HFFc6 (cell line): ENCODE results near the gene TRAPPC6A. TPM values are rescaled to one million over a fixed set of nuclear protein-coding genes. Genes with fewer than 3 reads are reported as not detected.

ENCODE experiments used
- DNase-seq: peaks from one replicate; pipeline ENCODE4 v3.0.0-alpha.2; 2018
- H3K27ac Mint-ChIP-seq: 2 replicates; pipeline ENCODE4 v1.8.0; 2020; ENCODE audit warnings: mild to moderate bottlenecking, mixed read lengths
- H3K27me3 Mint-ChIP-seq: 2 replicates; pipeline ENCODE4 v1.8.0; 2021; ENCODE audit warnings: mild to moderate bottlenecking, moderate library complexity, mixed read lengths; ENCODE audit not compliant: insufficient read depth
- H3K36me3 Mint-ChIP-seq: 2 replicates; pipeline ENCODE4 v1.8.0; 2021; ENCODE audit warnings: low read depth, mixed read lengths
- H3K4me1 Mint-ChIP-seq: 2 replicates; pipeline ENCODE4 v1.8.0; 2020; ENCODE audit warnings: low read depth, mixed read lengths
- H3K4me3 Mint-ChIP-seq: 2 replicates; pipeline ENCODE4 v1.8.0; 2020; ENCODE audit warnings: mild to moderate bottlenecking, moderate library complexity, mixed read lengths
- H3K9me3 Mint-ChIP-seq: 2 replicates; pipeline ENCODE4 v1.8.0; 2020; ENCODE audit warnings: mild to moderate bottlenecking, mixed read lengths
- CTCF ChIP-seq: fragments of 200-600 bp; sonication (generic); IDR thresholded peaks from 2 replicates; pipeline ENCODE4 v1.5.0; 2021; ENCODE audit warnings: antibody characterized with exemption, mild to moderate bottlenecking
- total RNA-seq, 6 experiments: library from RNA; stranded (reverse); fragmentation: NEBNext Ultra II Directional; extraction: Animal tissue kit (Norgen Biotek cat#: 25700); gene quantifications; 2 replicates in 1 of 6; 3 replicates in 5 of 6; pipeline ENCODE4 v1.2.3, GENCODE V29; 2021

Gene TRAPPC6A
- total RNA-seq, 6 experiments from 2014 or later, result 3.5 to 6.9 (median 5.2) TPM

- peak overlapping the region; percentile 95 for H3K4me3 Mint-ChIP-seq
- H3K36me3 Mint-ChIP-seq, result no peaks in the 10 kb centered on the region
- peaks cover 33% of the 10 kb centered on the region for H3K4me1 Mint-ChIP-seq
- H3K27ac Mint-ChIP-seq, result peak overlapping the region; percentile 100
- peak; percentile 11 for DNase-seq
- H3K27me3 Mint-ChIP-seq, result peaks cover 4% of the 10 kb centered on the region; the same call in 1 of the 2 replicates
- TF ChIP-seq CTCF, result no peak
- no peaks in the 10 kb centered on the region for H3K9me3 Mint-ChIP-seq
Observed at GRCh38 chr19:45179072-45179891, 1.2 kb upstream of the TRAPPC6A start.

GRCh38 chr19:45178262-45179071 lies 430 bp upstream of the TRAPPC6A start, which contains the start of gene BLOC1S3:
BLOC1S3 (plus strand) TSS chr19:45178784; CDS start chr19:45179297, 513 bp downstream.
- Mint-ChIP-seq H3K4me3 (peak within 1 kb of the TSS; percentile 95), H3K27ac (peak within 1 kb of the TSS; percentile 100), H3K9me3 (no peaks in the 10 kb centered on the region), H3K4me1 (peaks cover 41% of the 10 kb centered on the region), H3K27me3 (peaks cover 4% of the 10 kb centered on the region), H3K36me3 (no peaks in the 10 kb centered on the region)
- TF ChIP-seq CTCF, result peak; percentile 79
- peak; percentile 100 for DNase-seq

- H3K27me3 Mint-ChIP-seq, result peaks cover 8% of the 10 kb centered on the region
- TF ChIP-seq CTCF, result no peak
- peaks cover 39% of the 10 kb centered on the region for H3K4me1 Mint-ChIP-seq
- no peak overlapping the region for H3K4me3 Mint-ChIP-seq
- no peak for DNase-seq
- no peaks in the 10 kb centered on the region for H3K36me3 Mint-ChIP-seq
- peak overlapping the region; percentile 30; the same call in 1 of the 2 replicates for H3K27ac Mint-ChIP-seq
- no peaks in the 10 kb centered on the region for H3K9me3 Mint-ChIP-seq
Observed at GRCh38 chr19:45175515-45176345, 2.3 kb downstream of the TRAPPC6A start.

GRCh38 chr19:45173816-45174215 lies 4.2 kb downstream of the TRAPPC6A start:
- peak; percentile 34 for DNase-seq
- Mint-ChIP-seq H3K4me1 (peaks cover 31% of the 10 kb centered on the region), H3K36me3 (no peaks in the 10 kb centered on the region)

More at GRCh38 chr19:45173816-45174215, 4.2 kb downstream of the TRAPPC6A start:
- Mint-ChIP-seq H3K9me3 (no peaks in the 10 kb centered on the region), H3K27me3 (peaks cover 13% of the 10 kb centered on the region), H3K27ac (peak overlapping the region; percentile 63; the same call in 1 of the 2 replicates), H3K4me3 (no peak overlapping the region)
- TF ChIP-seq CTCF, result no peak
